Measurements from ENCODE around the gene HNRNPM.
"Not testable (repeated sequence)": the region's sequence is repeated elsewhere in the genome, so short reads cannot be mapped to it uniquely, and the experiment has no call there.

The HNRNPM gene

GRCh38 chr19:8441725-8442544 lies 2.8 kb upstream of the HNRNPM start:
- Histone ChIP-seq H3K4me1 (ENCODE audit: control insufficient read depth in 2 of 2, insufficient read depth in 1 of 2, low read depth in 1 of 2, low read length in 2 of 2) (peaks cover 5 to 9% of the 10 kb centered on the region in 2 donors), H2AK5ac (ENCODE audit: low read depth, low read length) (no peak overlapping the region), H2AFZ (ENCODE audit: low read length) (peak overlapping the region; percentile 56), H3K18ac (ENCODE audit: low read length) (peak overlapping the region; percentile 19), H4K8ac (ENCODE audit: low read depth, low read length) (no peak overlapping the region), H3K14ac (ENCODE audit: low read length) (no peak overlapping the region), H3K27ac (replicated peaks; ENCODE audit: low read length) (no peak overlapping the region), H2BK120ac (ENCODE audit: low read depth, low read length) (no peak overlapping the region), H3K79me1 (ENCODE audit: low read depth, low read length) (peaks cover 4% of the 10 kb centered on the region), H3K36me3 (replicated peaks in 1 of 2; ENCODE audit: control insufficient read depth in 2 of 2, insufficient read depth in 2 of 2, low read length in 2 of 2) (peaks cover 2 to 15% of the 10 kb centered on the region in 2 donors), H3K4me3 (ENCODE audit: low read length in 2 of 2) (no peak overlapping the region), H3K27me3 (ENCODE audit: control insufficient read depth in 3 of 3, insufficient read depth in 3 of 3, low read depth in 1 of 3, low read length in 3 of 3) (no peaks in the 10 kb centered on the region), H2BK15ac (ENCODE audit: low read length) (no peak overlapping the region), H3K4ac (ENCODE audit: low read length) (no peak overlapping the region), H4K91ac (ENCODE audit: low read depth, low read length, poor library complexity) (peak overlapping the region; percentile 72), H3K9ac (ENCODE audit: low read depth, low read length, poor library complexity) (no peak overlapping the region), H3K4me2 (ENCODE audit: insufficient read depth, low read length, poor library complexity, severe bottlenecking) (peak overlapping the region; percentile 11), H3K9me3 (replicated peaks in 1 of 2; ENCODE audit: control insufficient read depth in 2 of 2, insufficient read depth in 1 of 2, low read depth in 1 of 2, low read length in 2 of 2) (no peaks in the 10 kb centered on the region), H2BK12ac (ENCODE audit: low read length) (no peak overlapping the region), H3K23ac (ENCODE audit: low read depth, low read length, poor library complexity) (peak overlapping the region; percentile 34), H2BK5ac (ENCODE audit: low read length) (peak overlapping the region; percentile 29)
- WGBS, 2 donors (ENCODE audit: extremely low coverage in 2 of 2, insufficient read length in 2 of 2, insufficient replicate concordance in 1 of 2): no CpG with 5 or more reads among the region's 6 CpGs
- DNase-seq (ENCODE audit: low spot score): no peak

- H2BK120ac ChIP-seq (ENCODE audit: low read depth, low read length); H4K8ac ChIP-seq (ENCODE audit: low read depth, low read length); H2BK5ac ChIP-seq (ENCODE audit: low read length); H2BK15ac ChIP-seq (ENCODE audit: low read length); H3K27me3 ChIP-seq (ENCODE audit: control insufficient read depth in 3 of 3, insufficient read depth in 3 of 3, low read depth in 1 of 3, low read length in 3 of 3); H3K23ac ChIP-seq (ENCODE audit: low read depth, low read length, poor library complexity); DNase-seq (ENCODE audit: low spot score); H3K4ac ChIP-seq (ENCODE audit: low read length); H3K9me3 ChIP-seq (replicated peaks in 1 of 2; ENCODE audit: control insufficient read depth in 2 of 2, insufficient read depth in 1 of 2, low read depth in 1 of 2, low read length in 2 of 2); H4K91ac ChIP-seq (ENCODE audit: low read depth, low read length, poor library complexity); H2BK12ac ChIP-seq (ENCODE audit: low read length); H2AK5ac ChIP-seq (ENCODE audit: low read depth, low read length); H3K79me1 ChIP-seq (ENCODE audit: low read depth, low read length); H3K14ac ChIP-seq (ENCODE audit: low read length): not testable (repeated sequence)
- Histone ChIP-seq H3K18ac (ENCODE audit: low read length) (peak overlapping the region; percentile 85), H3K27ac (replicated peaks; ENCODE audit: low read length) (peak overlapping the region; percentile 82), H3K4me2 (ENCODE audit: insufficient read depth, low read length, poor library complexity, severe bottlenecking) (peak overlapping the region; percentile 75), H3K4me3 (ENCODE audit: low read length in 2 of 2) (peak overlapping the region; percentile 78 to 98), H3K9ac (ENCODE audit: low read depth, low read length, poor library complexity) (peak overlapping the region; percentile 92), H3K4me1 (ENCODE audit: control insufficient read depth in 2 of 2, insufficient read depth in 1 of 2, low read depth in 1 of 2, low read length in 2 of 2) (peaks cover 8 to 11% of the 10 kb centered on the region in 2 donors), H2AFZ (ENCODE audit: low read length) (peak overlapping the region; percentile 88), H3K36me3 (replicated peaks in 1 of 2; ENCODE audit: control insufficient read depth in 2 of 2, insufficient read depth in 2 of 2, low read length in 2 of 2) (peaks cover 2 to 32% of the 10 kb centered on the region in 2 donors)
- WGBS, 2 donors (ENCODE audit: extremely low coverage in 2 of 2, insufficient read length in 2 of 2, insufficient replicate concordance in 1 of 2): no CpG with 5 or more reads among the region's 32 CpGs
These were observed 567 bp upstream of the HNRNPM start for GRCh38 chr19:8444140-8444676.

GRCh38 chr19:8445488-8446001 lies 770 bp downstream of the HNRNPM start:
- H3K4me2 ChIP-seq (ENCODE audit: insufficient read depth, low read length, poor library complexity, severe bottlenecking): peak overlapping the region; percentile 69
- no peaks in the 10 kb centered on the region for H3K9me3 ChIP-seq (replicated peaks in 1 of 2; ENCODE audit: control insufficient read depth in 2 of 2, insufficient read depth in 1 of 2, low read depth in 1 of 2, low read length in 2 of 2)
- H3K79me1 ChIP-seq (ENCODE audit: low read depth, low read length): peaks cover 4% of the 10 kb centered on the region
- WGBS, 2 donors (ENCODE audit: extremely low coverage in 2 of 2, insufficient read length in 2 of 2, insufficient replicate concordance in 1 of 2): no CpG with 5 or more reads among the region's 45 CpGs
- no peaks in the 10 kb centered on the region for H3K27me3 ChIP-seq (ENCODE audit: control insufficient read depth in 3 of 3, insufficient read depth in 3 of 3, low read depth in 1 of 3, low read length in 3 of 3)
- H3K36me3 ChIP-seq (replicated peaks in 1 of 2; ENCODE audit: control insufficient read depth in 2 of 2, insufficient read depth in 2 of 2, low read length in 2 of 2): peaks cover 2 to 43% of the 10 kb centered on the region in 2 donors
- peak overlapping the region; percentile 88 for H2AFZ ChIP-seq (ENCODE audit: low read length)
- H3K4me1 ChIP-seq (ENCODE audit: control insufficient read depth in 2 of 2, insufficient read depth in 1 of 2, low read depth in 1 of 2, low read length in 2 of 2): peaks cover 8 to 11% of the 10 kb centered on the region in 2 donors
- peak overlapping the region; percentile 88 for H4K8ac ChIP-seq (ENCODE audit: low read depth, low read length)
- H3K9ac ChIP-seq (ENCODE audit: low read depth, low read length, poor library complexity): peak overlapping the region; percentile 100
- H3K4me3 ChIP-seq (ENCODE audit: low read length in 2 of 2): peak overlapping the region; percentile 98
- H3K27ac ChIP-seq (replicated peaks; ENCODE audit: low read length): peak overlapping the region; percentile 78
- peak overlapping the region; percentile 100 for H2AK5ac ChIP-seq (ENCODE audit: low read depth, low read length)
- H3K23ac ChIP-seq (ENCODE audit: low read depth, low read length, poor library complexity): peak overlapping the region; percentile 99
- H3K14ac ChIP-seq (ENCODE audit: low read length): peak overlapping the region; percentile 97
- no peak overlapping the region for H3K4ac ChIP-seq (ENCODE audit: low read length)
- no peak overlapping the region for H2BK12ac ChIP-seq (ENCODE audit: low read length)
- peak; percentile 20 for DNase-seq (ENCODE audit: low spot score)
- H3K18ac ChIP-seq (ENCODE audit: low read length): peak overlapping the region; percentile 99
- peak overlapping the region; percentile 93 for H4K91ac ChIP-seq (ENCODE audit: low read depth, low read length, poor library complexity)
- H2BK120ac ChIP-seq (ENCODE audit: low read depth, low read length): peak overlapping the region; percentile 93
- H2BK5ac ChIP-seq (ENCODE audit: low read length): peak overlapping the region; percentile 97
- peak overlapping the region; percentile 90 for H2BK15ac ChIP-seq (ENCODE audit: low read length)

Data from neuronal stem cell (in vitro differentiated cells).